Gastroesophageal sphincter (tissue), 3 donors: ENCODE results near the gene ADAD2.

ENCODE experiments used
- CTCF ChIP-seq, 4 experiments: fragments of 200-600 bp in 2 of 4; fragments of 450-650 bp in 2 of 4; sonication (generic) in 1 of 4; IDR thresholded peaks; one replicate each; pipeline ENCODE4 v1.5.1; 2017 to 2019; ENCODE audit warnings: antibody characterized with exemption in 4 of 4, mild to moderate bottlenecking in 2 of 4, moderate library complexity in 2 of 4
- POLR2A ChIP-seq, 2 donors: fragments of 450-650 bp; IDR thresholded peaks; one replicate each; pipeline ENCODE4 v1.6.1; 2017; ENCODE audit warnings: antibody characterized with exemption in 2 of 2, mild to moderate bottlenecking in 2 of 2, moderate library complexity in 1 of 2
- POLR2AphosphoS5 ChIP-seq: sonication (generic); formaldehyde crosslinking; IDR thresholded peaks from one replicate; pipeline ENCODE4 v1.6.1; 2017; ENCODE audit warnings: antibody characterized with exemption

GRCh38 chr16:84234321-84235241 lies 43.6 kb downstream of the ADAD2 start:
- TF ChIP-seq CTCF (IDR thresholded peaks at IDR 0.05) (no peak), POLR2A (IDR thresholded peaks at IDR 0.05) (no peak), POLR2AphosphoS5 (peak; percentile 9)
